Neural crest cell (in vitro differentiated cells): ENCODE results near the gene RPH3AL. TPM values are rescaled to one million over a fixed set of nuclear protein-coding genes. Genes with fewer than 3 reads are reported as not detected.

Experiments used
- DNase-seq: peaks from one replicate; pipeline ENCODE4 v3.0.0; 2021; ENCODE audit warnings: low read depth, mixed read lengths, low spot score
- H3K27ac Mint-ChIP-seq: one replicate; pipeline ENCODE4 v1.8.0; 2021; ENCODE audit warnings: mild to moderate bottlenecking, mixed read lengths; ENCODE audit not compliant: unreplicated experiment
- H3K27me3 Mint-ChIP-seq: 2 replicates; pipeline ENCODE4 v1.8.0; 2021; ENCODE audit warnings: low read depth, mild to moderate bottlenecking, mixed read lengths
- H3K36me3 Mint-ChIP-seq: 2 replicates; pipeline ENCODE4 v1.8.0; 2021; ENCODE audit warnings: low read depth, mild to moderate bottlenecking, mixed read lengths
- H3K4me1 Mint-ChIP-seq: 2 replicates; pipeline ENCODE4 v1.8.0; 2021; ENCODE audit warnings: mixed read lengths
- H3K4me3 Mint-ChIP-seq: one replicate; pipeline ENCODE4 v1.8.0; 2021; ENCODE audit warnings: mild to moderate bottlenecking, mixed read lengths
- H3K9me3 Mint-ChIP-seq: 2 replicates; pipeline ENCODE4 v1.8.0; 2021; ENCODE audit warnings: mixed read lengths
- CTCF ChIP-seq: fragments of 200-600 bp; sonication (generic); conservative IDR thresholded peaks from 2 replicates; pipeline ENCODE4 v1.5.0; 2021; ENCODE audit warnings: antibody characterized with exemption, mild to moderate bottlenecking
- total RNA-seq: library from RNA; stranded (reverse); gene quantifications from 2 replicates; pipeline ENCODE4 v1.2.1, GENCODE V29; 2021

Gene RPH3AL
- total RNA-seq, 1 donor from 2014 or later: 1.9 TPM

DNA sequence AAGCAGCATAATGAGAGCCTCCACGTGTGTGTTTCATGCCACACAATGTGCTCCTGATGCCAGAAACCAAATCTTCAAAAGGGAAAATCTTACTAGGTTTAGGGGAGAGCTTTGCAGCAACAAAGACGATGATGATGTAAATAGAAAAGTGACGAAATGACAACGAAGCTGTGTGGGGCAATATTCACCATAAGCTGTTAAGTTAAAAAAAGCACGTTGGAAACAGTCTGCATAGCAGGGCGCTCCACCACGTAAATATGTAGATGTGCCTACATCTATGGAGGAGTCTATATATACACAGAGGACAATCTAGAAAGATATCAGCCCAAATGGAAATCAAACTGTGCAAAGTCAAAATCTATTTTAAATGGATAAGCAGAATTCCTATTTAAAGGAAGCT is 61.0 kb downstream of the RPH3AL start:
- DNase-seq: no peak
- H3K4me1 Mint-ChIP-seq: no peaks in the 10 kb centered on the region
- no peaks in the 10 kb centered on the region for H3K36me3 Mint-ChIP-seq
- no peak for TF ChIP-seq CTCF
- no peak overlapping the region for H3K27ac Mint-ChIP-seq
- H3K27me3 Mint-ChIP-seq: peaks cover 11% of the 10 kb centered on the region
- no peak overlapping the region for H3K4me3 Mint-ChIP-seq
- no peaks in the 10 kb centered on the region for H3K9me3 Mint-ChIP-seq

DNA sequence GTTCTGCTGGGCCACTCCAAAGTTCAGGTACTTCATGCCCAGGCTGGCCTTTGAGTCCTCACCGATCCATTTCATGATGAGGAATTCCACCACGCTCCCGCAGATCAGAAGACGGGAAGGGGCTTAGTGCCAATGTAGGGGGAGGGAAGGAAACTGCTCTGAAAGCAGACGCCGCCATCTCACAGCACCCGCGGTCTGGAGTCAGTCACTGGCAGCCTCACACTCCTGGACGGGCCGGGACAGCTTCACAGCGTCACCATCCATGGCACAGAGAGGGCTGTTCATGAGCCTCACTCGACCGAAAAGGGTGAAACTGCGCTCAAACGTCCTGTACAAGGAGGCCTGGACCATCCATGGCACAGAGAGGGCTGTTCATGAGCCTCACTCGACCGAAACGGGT is 62.0 kb downstream of the RPH3AL start:
- Mint-ChIP-seq H3K27me3 (peaks cover 11% of the 10 kb centered on the region), H3K4me3 (no peak overlapping the region), H3K27ac (no peak overlapping the region), H3K4me1 (no peaks in the 10 kb centered on the region), H3K36me3 (no peaks in the 10 kb centered on the region), H3K9me3 (no peaks in the 10 kb centered on the region)
- no peak for DNase-seq
- no peak for TF ChIP-seq CTCF

DNA sequence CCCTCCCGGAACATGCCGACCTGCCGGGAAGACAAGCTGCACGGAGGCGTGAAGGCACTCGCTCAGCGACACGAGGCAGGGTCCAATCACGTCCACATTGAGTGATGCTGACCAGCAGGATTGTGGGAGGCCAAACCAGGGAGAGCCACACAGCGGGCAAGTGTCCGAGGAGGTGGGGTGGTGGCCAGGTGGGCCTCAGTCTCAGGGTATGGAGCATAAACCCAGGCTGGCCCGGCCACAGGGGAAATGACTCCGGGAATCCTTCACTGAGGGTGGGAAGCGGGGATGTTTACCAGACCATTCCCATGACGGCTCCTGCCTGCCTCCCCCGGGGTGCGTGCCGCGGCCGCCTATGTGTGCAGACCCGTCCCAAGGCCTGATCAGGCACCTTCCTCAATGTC is 62.5 kb downstream of the RPH3AL start:
- Mint-ChIP-seq H3K27me3 (peaks cover 11% of the 10 kb centered on the region), H3K4me1 (no peaks in the 10 kb centered on the region), H3K9me3 (no peaks in the 10 kb centered on the region), H3K4me3 (no peak overlapping the region), H3K27ac (no peak overlapping the region), H3K36me3 (no peaks in the 10 kb centered on the region)
- DNase-seq: no peak
- TF ChIP-seq CTCF: no peak

DNA sequence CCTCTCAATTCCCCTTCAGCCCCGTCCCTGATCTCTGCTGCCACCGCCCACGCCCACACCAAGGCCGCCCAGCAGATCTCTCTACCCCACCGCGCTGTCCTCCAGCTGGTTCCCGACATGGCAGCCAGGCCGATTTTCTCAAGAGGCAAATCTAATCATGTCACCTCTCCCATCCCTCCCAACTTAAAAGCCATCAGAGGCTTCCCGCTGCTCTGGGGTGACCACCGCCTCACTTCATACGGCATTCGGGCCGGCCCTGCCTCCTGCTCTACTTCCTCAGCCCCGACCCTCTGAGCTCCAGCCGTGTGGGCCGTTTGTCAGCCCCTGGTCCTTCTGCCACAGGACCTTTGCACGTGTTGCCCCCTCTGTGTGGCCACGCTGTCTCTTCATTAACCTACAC is 63.2 kb downstream of the RPH3AL start:
- Mint-ChIP-seq H3K27me3 (peaks cover 6% of the 10 kb centered on the region), H3K4me1 (no peaks in the 10 kb centered on the region), H3K36me3 (no peaks in the 10 kb centered on the region), H3K9me3 (no peaks in the 10 kb centered on the region), H3K27ac (peak overlapping the region; percentile 75), H3K4me3 (no peak overlapping the region)
- TF ChIP-seq CTCF: no peak
- no peak for DNase-seq

GRCh38 chr17:288802-289356 is 63.7 kb downstream of the RPH3AL start:
- Mint-ChIP-seq H3K4me3 (no peak overlapping the region), H3K27me3 (peaks cover under 1% of the 10 kb centered on the region), H3K4me1 (no peaks in the 10 kb centered on the region), H3K9me3 (no peaks in the 10 kb centered on the region), H3K27ac (no peak overlapping the region), H3K36me3 (no peaks in the 10 kb centered on the region)
- TF ChIP-seq CTCF: no peak
- DNase-seq: no peak

- DNase-seq: no peak
- no peaks in the 10 kb centered on the region for H3K27me3 Mint-ChIP-seq
- no peaks in the 10 kb centered on the region for H3K4me1 Mint-ChIP-seq
- no peak overlapping the region for H3K4me3 Mint-ChIP-seq
- TF ChIP-seq CTCF: no peak
- H3K36me3 Mint-ChIP-seq: no peaks in the 10 kb centered on the region
- peak overlapping the region; percentile 78 for H3K27ac Mint-ChIP-seq
- H3K9me3 Mint-ChIP-seq: no peaks in the 10 kb centered on the region
Measured at GRCh38 chr17:286571-286970, 66.0 kb downstream of the RPH3AL start.
